SU-DHL-6 (cell line): ENCODE results near the gene CPNE8.

ENCODE experiments used
- H2AFZ ChIP-seq: fragments of 200-600 bp; sonication (generic); 2 replicates; pipeline ENCODE4 v1.6.1; 2014; ENCODE audit warnings: low read depth, mild to moderate bottlenecking, moderate library complexity, mixed read lengths, antibody characterized with exemption, low read length; ENCODE audit not compliant: severe bottlenecking
- H3F3A ChIP-seq: fragments of 200-600 bp; shearing (Covaris generic); 2 replicates; pipeline ENCODE4 v1.6.0; 2016; ENCODE audit warnings: antibody characterized with exemption, mild to moderate bottlenecking; ENCODE audit not compliant: insufficient read depth
- H3K27ac ChIP-seq: fragments of 200-600 bp; sonication (generic); 2 replicates; pipeline ENCODE4 v1.5.1; 2016; ENCODE audit warnings: low read depth, mild to moderate bottlenecking, low read length, moderate library complexity, mixed read lengths
- H3K27me3 ChIP-seq: fragments of 200-600 bp; sonication (generic), shearing (Covaris generic); 2 replicates; pipeline ENCODE4 v1.6.0; 2014; ENCODE audit warnings: mild to moderate bottlenecking, low read length
- H3K36me3 ChIP-seq: fragments of 200-600 bp; sonication (generic); 2 replicates; pipeline ENCODE4 v1.6.1; 2014; ENCODE audit warnings: mild to moderate bottlenecking, low read length, mixed read lengths
- H3K4me2 ChIP-seq: fragments of 300-600, 200-600 bp; shearing (Covaris generic), sonication (generic); 2 replicates; pipeline ENCODE4 v1.6.0; 2014; ENCODE audit warnings: low read length, low read depth, mild to moderate bottlenecking; ENCODE audit not compliant: poor library complexity, severe bottlenecking
- H3K4me3 ChIP-seq: fragments of 200-600 bp; sonication (generic); 2 replicates; pipeline ENCODE4 v1.5.1; 2014; ENCODE audit warnings: antibody characterized with exemption, low read length, mild to moderate bottlenecking, mixed read lengths; ENCODE audit not compliant: insufficient read depth, poor library complexity, severe bottlenecking
- H3K79me2 ChIP-seq: fragments of 200-600 bp; sonication (generic); 2 replicates; pipeline ENCODE4 v1.6.1; 2014; ENCODE audit warnings: mild to moderate bottlenecking, low read length, moderate library complexity; ENCODE audit not compliant: insufficient read depth
- H3K9ac ChIP-seq: fragments of 200-600 bp; sonication (generic); 2 replicates; pipeline ENCODE4 v1.7.0; 2014; ENCODE audit warnings: mild to moderate bottlenecking, low read length
- H3K9me2 ChIP-seq: fragments of 200-600 bp; sonication (generic); replicated peaks from 2 replicates; pipeline ENCODE4 v1.6.1; 2014; ENCODE audit warnings: low read length; ENCODE audit not compliant: insufficient read depth
- H3K9me3 ChIP-seq: fragments of 200-600 bp; sonication (generic); 2 replicates; pipeline ENCODE4 v1.6.1; 2014; ENCODE audit warnings: low read length, mixed read lengths; ENCODE audit not compliant: insufficient read depth
- H4K20me1 ChIP-seq: fragments of 200-600 bp; sonication (generic); 2 replicates; pipeline ENCODE4 v1.6.1; 2014; ENCODE audit warnings: low read depth, mild to moderate bottlenecking, antibody characterized with exemption, low read length, moderate library complexity, mixed read lengths
- EZH2phosphoT487 ChIP-seq: fragments of 200-600 bp; sonication (generic), shearing (Covaris generic); conservative IDR thresholded peaks from 2 replicates; pipeline ENCODE4 v1.6.1; 2018; ENCODE audit warnings: mild to moderate bottlenecking, antibody characterized with exemption, low read length, moderate library complexity, mixed read lengths
- TF ChIP-seq, protein P1 (sequence below): fragments of 200-600 bp; sonication (generic); IDR thresholded peaks from one replicate; pipeline ENCODE4 v1.5.1; 2017; ENCODE audit warnings: antibody characterized with exemption, mild to moderate bottlenecking, low read length, moderate library complexity; ENCODE audit not compliant: insufficient read depth, poor library complexity, severe bottlenecking

CPNE8 gene

GRCh38 chr12:38823738-38824137, 81.7 kb downstream of the CPNE8 start:
- no peak overlapping the region for H3K4me2 ChIP-seq

GRCh38 chr12:38823314-38823713, 82.1 kb downstream of the CPNE8 start:
- TF ChIP-seq EZH2phosphoT487: no peak
- TF ChIP-seq, protein P1, sequence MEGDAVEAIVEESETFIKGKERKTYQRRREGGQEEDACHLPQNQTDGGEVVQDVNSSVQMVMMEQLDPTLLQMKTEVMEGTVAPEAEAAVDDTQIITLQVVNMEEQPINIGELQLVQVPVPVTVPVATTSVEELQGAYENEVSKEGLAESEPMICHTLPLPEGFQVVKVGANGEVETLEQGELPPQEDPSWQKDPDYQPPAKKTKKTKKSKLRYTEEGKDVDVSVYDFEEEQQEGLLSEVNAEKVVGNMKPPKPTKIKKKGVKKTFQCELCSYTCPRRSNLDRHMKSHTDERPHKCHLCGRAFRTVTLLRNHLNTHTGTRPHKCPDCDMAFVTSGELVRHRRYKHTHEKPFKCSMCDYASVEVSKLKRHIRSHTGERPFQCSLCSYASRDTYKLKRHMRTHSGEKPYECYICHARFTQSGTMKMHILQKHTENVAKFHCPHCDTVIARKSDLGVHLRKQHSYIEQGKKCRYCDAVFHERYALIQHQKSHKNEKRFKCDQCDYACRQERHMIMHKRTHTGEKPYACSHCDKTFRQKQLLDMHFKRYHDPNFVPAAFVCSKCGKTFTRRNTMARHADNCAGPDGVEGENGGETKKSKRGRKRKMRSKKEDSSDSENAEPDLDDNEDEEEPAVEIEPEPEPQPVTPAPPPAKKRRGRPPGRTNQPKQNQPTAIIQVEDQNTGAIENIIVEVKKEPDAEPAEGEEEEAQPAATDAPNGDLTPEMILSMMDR: no peak

More at GRCh38 chr12:38823738-38824137, 81.7 kb downstream of the CPNE8 start:
- TF ChIP-seq, protein P1: no peak
- TF ChIP-seq EZH2phosphoT487: no peak
- Histone ChIP-seq H3K9me3 (no peaks in the 10 kb centered on the region), H3K36me3 (no peaks in the 10 kb centered on the region), H3F3A (no peaks in the 10 kb centered on the region), H3K4me3 (no peak overlapping the region), H3K27me3 (no peaks in the 10 kb centered on the region), H2AFZ (no peak overlapping the region), H3K9ac (no peak overlapping the region), H3K9me2 (no peaks in the 10 kb centered on the region), H4K20me1 (no peaks in the 10 kb centered on the region), H3K79me2 (no peaks in the 10 kb centered on the region), H3K27ac (no peak overlapping the region)

DNA sequence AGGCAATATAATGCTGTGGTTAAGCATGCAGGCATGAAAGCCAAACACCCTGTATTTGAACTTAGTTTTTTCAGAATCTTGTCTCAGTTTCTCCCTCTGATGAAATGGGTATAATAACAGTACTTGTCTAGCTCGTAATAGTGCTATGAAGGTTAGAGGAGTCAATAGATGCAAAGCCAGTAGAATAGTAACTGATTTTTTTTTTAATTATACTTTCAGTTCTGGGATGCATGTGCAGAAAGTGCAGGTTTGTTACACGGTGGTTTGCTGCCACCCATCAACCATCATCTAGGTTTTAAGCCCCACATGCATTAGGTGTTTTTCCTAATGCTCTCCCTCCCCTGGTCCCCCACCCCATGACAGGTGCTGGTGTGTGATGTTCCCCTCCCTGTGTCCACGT, 87.4 kb downstream of the CPNE8 start:
- Histone ChIP-seq H3F3A (no peaks in the 10 kb centered on the region), H3K27me3 (no peaks in the 10 kb centered on the region), H3K79me2 (no peaks in the 10 kb centered on the region), H3K9ac (no peak overlapping the region), H3K9me2 (no peaks in the 10 kb centered on the region), H3K27ac (no peak overlapping the region), H2AFZ (no peak overlapping the region), H3K36me3 (no peaks in the 10 kb centered on the region), H4K20me1 (no peaks in the 10 kb centered on the region), H3K9me3 (no peaks in the 10 kb centered on the region), H3K4me3 (no peak overlapping the region), H3K4me2 (no peak overlapping the region)
- TF ChIP-seq EZH2phosphoT487: no peak
- TF ChIP-seq, protein P1: no peak

More at GRCh38 chr12:38823314-38823713, 82.1 kb downstream of the CPNE8 start:
- no peaks in the 10 kb centered on the region for H3K36me3 ChIP-seq
- no peaks in the 10 kb centered on the region for H3K9me2 ChIP-seq
- no peak overlapping the region for H3K4me2 ChIP-seq
- no peak overlapping the region for H3K9ac ChIP-seq
- no peak overlapping the region for H3K27ac ChIP-seq
- no peak overlapping the region for H2AFZ ChIP-seq
- no peaks in the 10 kb centered on the region for H3F3A ChIP-seq
- H4K20me1 ChIP-seq: no peaks in the 10 kb centered on the region
- H3K79me2 ChIP-seq: no peaks in the 10 kb centered on the region
- H3K4me3 ChIP-seq: no peak overlapping the region
- no peaks in the 10 kb centered on the region for H3K27me3 ChIP-seq
- no peaks in the 10 kb centered on the region for H3K9me3 ChIP-seq
